ENCODE measurements around the gene ARID1B. TPM values are rescaled to one million over a fixed set of nuclear protein-coding genes. Genes with fewer than 3 reads are reported as not detected.
A peak's percentile ranks its signal among the peaks of the same experiment; 100 is the strongest.

The ARID1B gene
- total and polyA plus RNA-seq, 12 donors = 11.2 to 63.2 (median 52.2) TPM

DNA sequence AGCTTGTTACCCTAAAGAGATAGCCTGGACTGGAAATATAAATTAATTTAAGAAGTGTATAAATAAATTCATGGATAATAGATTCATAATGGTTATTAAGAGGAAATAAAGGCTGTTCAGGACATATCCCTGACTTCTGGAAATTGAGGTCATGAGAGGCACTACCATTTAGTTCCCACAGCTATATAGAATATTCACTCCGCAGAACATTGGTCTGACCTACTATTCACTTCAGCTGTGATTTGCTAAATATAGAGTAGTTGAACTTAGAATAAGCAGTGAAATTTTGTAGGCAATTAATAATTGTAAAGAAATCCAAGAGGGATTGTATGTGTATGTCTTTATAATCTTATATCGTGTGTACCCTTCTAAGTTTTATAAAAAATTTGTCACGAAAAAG, 112.8 kb downstream of the ARID1B start:
- Histone ChIP-seq H3K27ac (peak overlapping the region in 4 of 10 donors; percentile 3 to 22 (median 6)), H3K4me1 (peaks cover 4 to 74% (median 63%) of the 10 kb centered on the region in 9 donors), H3K4me3 (no peak overlapping the region), H3K36me3 (no peaks in the 10 kb centered on the region), H3K9me3 (no peaks in the 10 kb centered on the region), H3K27me3 (no peaks in the 10 kb centered on the region)
- ATAC-seq (no peak), DNase-seq (no peak)
- TF ChIP-seq CTCF (IDR thresholded peaks at IDR 0.05) = no peak
- WGBS, 2 donors = 81 to 84% methylated on average over 3 of the region's 3 CpGs
- intact Hi-C loops (cut with DNase I) = loop anchor here in 3 of 10 donors (1.0 to 10.0 kb wide), 5 partner anchors 39 to 295 kb away; no protein-coding TSS in a partner anchor

GRCh38 chr6:156890627-156891314, 113.6 kb downstream of the ARID1B start:
- ATAC-seq = no peak
- TF ChIP-seq CTCF (IDR thresholded peaks at IDR 0.05) = no peak
- H3K27ac ChIP-seq = peak overlapping the region in 3 of 10 donors; percentile 3 to 49 (median 9)
- WGBS, 2 donors = 49% methylated on average over 2 of the region's 2 CpGs
- H3K27me3 ChIP-seq = no peaks in the 10 kb centered on the region
- H3K36me3 ChIP-seq = no peaks in the 10 kb centered on the region
- no peak for DNase-seq
- intact Hi-C loops (cut with DNase I) = no loop called here
- H3K4me3 ChIP-seq = no peak overlapping the region
- H3K4me1 ChIP-seq = peaks cover 6 to 70% (median 65%) of the 10 kb centered on the region in 9 donors
- H3K9me3 ChIP-seq = no peaks in the 10 kb centered on the region

GRCh38 chr6:156897907-156898531, 120.8 kb downstream of the ARID1B start:
- no peaks in the 10 kb centered on the region for H3K9me3 ChIP-seq
- no peak overlapping the region for H3K4me3 ChIP-seq
- 91 to 93% methylated on average over 13 of the region's 13 CpGs for WGBS, 2 donors
- peaks cover 0 to 16% (median 0%) of the 10 kb centered on the region in 9 donors for H3K36me3 ChIP-seq
- ATAC-seq (no peak), DNase-seq (no peak)
- H3K27ac ChIP-seq = no peak overlapping the region
- peaks cover 5 to 60% (median 17%) of the 10 kb centered on the region in 9 donors for H3K4me1 ChIP-seq
- no peak for TF ChIP-seq CTCF (IDR thresholded peaks at IDR 0.05)
- H3K27me3 ChIP-seq = no peaks in the 10 kb centered on the region
- intact Hi-C loops (cut with DNase I) = no loop called here

GRCh38 chr6:156899071-156899470, 121.9 kb downstream of the ARID1B start:
- no peaks in the 10 kb centered on the region for H3K27me3 ChIP-seq
- intact Hi-C loops (cut with DNase I) = no loop called here
- ATAC-seq = no peak
- no peak for DNase-seq
- H3K9me3 ChIP-seq = no peaks in the 10 kb centered on the region
- no peak overlapping the region for H3K27ac ChIP-seq
- H3K4me3 ChIP-seq = no peak overlapping the region
- TF ChIP-seq CTCF (IDR thresholded peaks at IDR 0.05) = no peak
- peaks cover 5 to 60% (median 17%) of the 10 kb centered on the region in 9 donors for H3K4me1 ChIP-seq
- 94 to 97% methylated on average over 4 of the region's 4 CpGs for WGBS, 2 donors
- peaks cover 0 to 16% (median 0%) of the 10 kb centered on the region in 9 donors for H3K36me3 ChIP-seq

Measured in heart right ventricle (tissue), 16 donors.